ENCODE results near the gene BTG3. TPM values are rescaled to one million over a fixed set of nuclear protein-coding genes. Genes with fewer than 3 reads are reported as not detected.

BTG3 gene
- total RNA-seq, 1 donor from 2014 or later, result 6.7 TPM

GRCh38 chr21:17545007-17545406, 67.7 kb downstream of the BTG3 start:
- intact Hi-C loops (cut with DNase I), result no loop called here
- no peak for DNase-seq (ENCODE audit: low spot score)

Other genes starting within 250 kb of the BTG3 start
- 23.8 TPM for gene CXADR, start 99.9 kb downstream of the BTG3 start, total RNA-seq
- 21.3 TPM for gene C21orf91, start 206.5 kb upstream of the BTG3 start, total RNA-seq

Data from cardiac septum (tissue), 1 donor.